Osteoblast (primary cell): ENCODE data around the gene P2RY6. TPM values are rescaled to one million over a fixed set of nuclear protein-coding genes. Genes with fewer than 3 reads are reported as not detected.
"Not testable (repeated sequence)": the region's sequence is repeated elsewhere in the genome, so short reads cannot be mapped to it uniquely, and the experiment has no call there.

Experiments
- DNase-seq: peaks from one replicate; pipeline ENCODE4 v3.0.0; 2011; ENCODE audit warnings: low spot score, mixed read lengths; ENCODE audit not compliant: insufficient read length; ENCODE audit errors: missing footprints
- H2AFZ ChIP-seq: 2 replicates; pipeline ENCODE4 v1.6.0; 2011; ENCODE audit warnings: mild to moderate bottlenecking, low read length
- H3K27ac ChIP-seq: 2 replicates; pipeline ENCODE4 v1.5.1; 2011; ENCODE audit warnings: mild to moderate bottlenecking, low read depth, low read length, moderate library complexity
- H3K27me3 ChIP-seq: 2 replicates; pipeline ENCODE4 v1.6.0; 2012; ENCODE audit warnings: mild to moderate bottlenecking, control low read depth, inconsistent platforms, low read length, moderate library complexity; ENCODE audit not compliant: insufficient read depth
- H3K36me3 ChIP-seq: 2 replicates; pipeline ENCODE4 v1.5.1; 2011; ENCODE audit warnings: mild to moderate bottlenecking, low read length, control low read depth, moderate library complexity; ENCODE audit not compliant: insufficient read depth
- H3K4me1 ChIP-seq: 2 replicates; pipeline ENCODE4 v1.5.1; 2011; ENCODE audit warnings: mild to moderate bottlenecking, low read length, control low read depth, moderate library complexity; ENCODE audit not compliant: insufficient read depth
- H3K4me2 ChIP-seq: 2 replicates; pipeline ENCODE4 v1.6.0; 2011; ENCODE audit warnings: mild to moderate bottlenecking, low read length; ENCODE audit not compliant: insufficient read depth
- H3K4me3 ChIP-seq: fragments of 200-600 bp; sonication (generic); 3 replicates; pipeline ENCODE4 v1.5.1; 2012; ENCODE audit warnings: mild to moderate bottlenecking, low read length, inconsistent platforms; ENCODE audit not compliant: insufficient read depth
- H3K79me2 ChIP-seq: 2 replicates; pipeline ENCODE4 v1.6.0; 2012; ENCODE audit warnings: mild to moderate bottlenecking, low read length, control low read depth, inconsistent platforms; ENCODE audit not compliant: insufficient read depth
- H3K9me3 ChIP-seq: 2 replicates; pipeline ENCODE4 v1.5.1; 2011; ENCODE audit warnings: low read depth, low read length, control low read depth
- H4K20me1 ChIP-seq: 2 replicates; pipeline ENCODE4 v1.6.0; 2012; ENCODE audit warnings: mild to moderate bottlenecking, low read length, control low read depth; ENCODE audit not compliant: insufficient read depth
- total RNA-seq: library from RNA; depleted of rRNA; stranded (reverse); fragments of >200 nt; gene quantifications from 2 replicates; pipeline ENCODE4 v1.2.3, GENCODE V29; 2012
- TF ChIP-seq, protein P1 (sequence below): IDR thresholded peaks from 2 replicates; pipeline ENCODE4 v1.5.1; 2011; ENCODE audit warnings: mild to moderate bottlenecking, low read depth, low read length, moderate library complexity; ENCODE audit errors: extremely low read depth

P2RY6 gene
- total RNA-seq, 1 donor = 0.72 TPM

DNA sequence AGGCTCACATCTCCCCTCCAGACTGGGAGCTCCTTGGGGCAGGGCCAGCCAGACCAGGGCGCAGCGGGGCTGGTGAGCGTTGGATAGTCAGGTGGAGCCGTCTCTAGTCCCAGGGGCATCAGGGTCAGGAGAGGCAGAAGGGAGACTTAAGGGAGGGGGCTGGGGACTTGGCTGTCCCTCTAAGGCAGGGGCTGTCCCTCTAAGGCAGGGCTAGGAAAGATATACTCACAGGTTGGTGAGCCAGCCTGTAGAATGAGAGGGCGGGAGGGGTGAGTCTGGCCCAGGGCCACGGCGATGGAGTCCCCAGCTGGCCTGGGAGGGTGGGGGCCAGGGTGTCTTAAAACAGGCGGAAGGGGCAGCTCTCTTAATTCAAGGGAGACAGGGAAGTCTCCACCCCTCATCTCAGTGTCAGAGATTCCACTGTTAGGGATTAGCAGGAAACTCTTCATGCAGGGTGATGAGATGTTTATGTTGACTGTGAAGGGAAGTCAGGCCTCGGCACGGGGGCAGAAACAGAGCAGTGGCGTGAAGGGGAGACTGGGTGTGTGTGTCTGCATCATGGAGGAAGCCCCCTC lies 42.7 kb upstream of the P2RY6 start:
- DNase-seq = no peak
- no peaks in the 10 kb centered on the region for H3K9me3 ChIP-seq
- no peak overlapping the region for H3K4me3 ChIP-seq
- H3K27me3 ChIP-seq = no peaks in the 10 kb centered on the region
- no peak overlapping the region for H3K27ac ChIP-seq
- H3K36me3 ChIP-seq = no peaks in the 10 kb centered on the region
- H3K4me1 ChIP-seq = no peaks in the 10 kb centered on the region
- H3K79me2 ChIP-seq = no peaks in the 10 kb centered on the region
- TF ChIP-seq, protein P1, sequence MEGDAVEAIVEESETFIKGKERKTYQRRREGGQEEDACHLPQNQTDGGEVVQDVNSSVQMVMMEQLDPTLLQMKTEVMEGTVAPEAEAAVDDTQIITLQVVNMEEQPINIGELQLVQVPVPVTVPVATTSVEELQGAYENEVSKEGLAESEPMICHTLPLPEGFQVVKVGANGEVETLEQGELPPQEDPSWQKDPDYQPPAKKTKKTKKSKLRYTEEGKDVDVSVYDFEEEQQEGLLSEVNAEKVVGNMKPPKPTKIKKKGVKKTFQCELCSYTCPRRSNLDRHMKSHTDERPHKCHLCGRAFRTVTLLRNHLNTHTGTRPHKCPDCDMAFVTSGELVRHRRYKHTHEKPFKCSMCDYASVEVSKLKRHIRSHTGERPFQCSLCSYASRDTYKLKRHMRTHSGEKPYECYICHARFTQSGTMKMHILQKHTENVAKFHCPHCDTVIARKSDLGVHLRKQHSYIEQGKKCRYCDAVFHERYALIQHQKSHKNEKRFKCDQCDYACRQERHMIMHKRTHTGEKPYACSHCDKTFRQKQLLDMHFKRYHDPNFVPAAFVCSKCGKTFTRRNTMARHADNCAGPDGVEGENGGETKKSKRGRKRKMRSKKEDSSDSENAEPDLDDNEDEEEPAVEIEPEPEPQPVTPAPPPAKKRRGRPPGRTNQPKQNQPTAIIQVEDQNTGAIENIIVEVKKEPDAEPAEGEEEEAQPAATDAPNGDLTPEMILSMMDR = no peak
- no peak overlapping the region for H3K4me2 ChIP-seq
- H4K20me1 ChIP-seq = no peaks in the 10 kb centered on the region
- no peak overlapping the region for H2AFZ ChIP-seq

DNA sequence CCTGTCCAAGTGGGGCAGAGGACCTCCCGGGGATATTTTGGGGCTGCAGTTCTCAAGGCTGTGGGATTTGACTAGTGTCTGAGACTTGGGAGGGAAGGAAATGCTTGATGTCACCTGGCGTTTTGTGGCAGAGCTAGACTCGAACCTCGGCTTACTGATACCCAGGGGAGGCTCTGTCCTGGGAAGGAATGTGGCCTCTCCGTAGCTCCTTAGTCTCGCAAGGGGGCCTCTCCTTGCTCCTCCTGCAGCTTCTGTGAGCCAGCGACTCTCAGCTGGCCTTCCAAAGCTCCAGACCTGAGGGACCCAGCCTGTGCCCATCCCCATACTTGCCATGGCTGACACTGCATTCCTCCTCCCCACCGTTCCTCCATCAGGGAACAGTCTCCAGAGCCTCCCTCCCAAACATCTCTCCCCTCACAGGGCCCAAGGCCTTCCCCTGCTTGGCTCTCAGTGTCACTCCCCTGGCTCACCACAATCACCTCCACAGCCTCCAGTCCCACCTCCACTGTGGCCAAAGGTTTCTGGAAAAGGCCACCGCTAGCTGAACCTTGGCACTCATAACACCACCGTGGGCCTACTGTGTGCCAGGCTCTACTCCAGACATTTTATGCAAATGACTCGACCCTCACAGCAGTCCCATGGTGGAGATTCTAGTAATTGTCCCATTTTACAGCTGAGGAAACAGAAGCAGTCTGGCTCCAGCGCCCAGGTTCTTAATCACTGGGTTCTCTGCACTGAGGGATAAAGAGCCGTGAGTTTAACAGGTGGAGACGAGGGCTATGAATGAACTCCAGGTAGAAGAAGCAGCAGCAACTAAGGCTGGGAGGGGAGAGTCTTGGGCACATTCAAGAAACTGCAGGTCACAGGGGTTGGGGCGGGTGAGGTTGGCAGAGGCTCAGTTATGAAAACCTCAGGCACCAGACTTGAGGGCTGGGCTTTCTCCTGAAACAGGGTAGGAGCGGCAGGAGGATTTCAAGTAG lies 42.0 kb upstream of the P2RY6 start:
- H3K36me3 ChIP-seq = no peaks in the 10 kb centered on the region
- no peaks in the 10 kb centered on the region for H4K20me1 ChIP-seq
- H3K4me2 ChIP-seq = no peak overlapping the region
- no peaks in the 10 kb centered on the region for H3K27me3 ChIP-seq
- no peak overlapping the region for H2AFZ ChIP-seq
- no peaks in the 10 kb centered on the region for H3K9me3 ChIP-seq
- TF ChIP-seq, protein P1 = no peak
- H3K27ac ChIP-seq = no peak overlapping the region
- DNase-seq = peak; percentile 66
- no peaks in the 10 kb centered on the region for H3K79me2 ChIP-seq
- no peak overlapping the region for H3K4me3 ChIP-seq
- H3K4me1 ChIP-seq = no peaks in the 10 kb centered on the region

DNA sequence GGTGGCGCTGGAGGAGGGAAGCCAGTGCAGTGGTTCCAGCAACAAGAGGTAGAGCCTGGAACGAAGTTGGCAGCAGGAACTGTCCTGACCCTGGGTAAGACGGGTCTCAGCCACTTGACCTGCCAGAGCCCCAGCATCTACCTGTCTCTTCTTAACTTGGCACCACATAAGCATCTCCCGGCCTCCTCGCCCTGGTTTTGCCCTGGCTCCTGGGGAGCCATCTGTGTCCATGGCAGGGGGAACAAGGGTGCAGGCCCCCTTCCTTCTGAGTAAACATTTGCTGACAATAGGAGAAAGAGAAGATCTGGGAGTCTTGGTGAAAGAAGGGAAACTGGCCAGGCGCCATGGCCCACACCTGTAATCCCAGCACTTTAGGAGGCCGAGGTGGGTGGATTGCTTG lies 41.2 kb upstream of the P2RY6 start:
- H3K27me3 ChIP-seq = no peaks in the 10 kb centered on the region
- no peaks in the 10 kb centered on the region for H4K20me1 ChIP-seq
- no peak overlapping the region for H3K27ac ChIP-seq
- H2AFZ ChIP-seq = no peak overlapping the region
- no peaks in the 10 kb centered on the region for H3K36me3 ChIP-seq
- peak; percentile 53 for DNase-seq
- no peaks in the 10 kb centered on the region for H3K4me1 ChIP-seq
- no peak overlapping the region for H3K4me2 ChIP-seq
- H3K79me2 ChIP-seq = no peaks in the 10 kb centered on the region
- H3K9me3 ChIP-seq = no peaks in the 10 kb centered on the region
- H3K4me3 ChIP-seq = no peak overlapping the region
- TF ChIP-seq, protein P1 = no peak

DNA sequence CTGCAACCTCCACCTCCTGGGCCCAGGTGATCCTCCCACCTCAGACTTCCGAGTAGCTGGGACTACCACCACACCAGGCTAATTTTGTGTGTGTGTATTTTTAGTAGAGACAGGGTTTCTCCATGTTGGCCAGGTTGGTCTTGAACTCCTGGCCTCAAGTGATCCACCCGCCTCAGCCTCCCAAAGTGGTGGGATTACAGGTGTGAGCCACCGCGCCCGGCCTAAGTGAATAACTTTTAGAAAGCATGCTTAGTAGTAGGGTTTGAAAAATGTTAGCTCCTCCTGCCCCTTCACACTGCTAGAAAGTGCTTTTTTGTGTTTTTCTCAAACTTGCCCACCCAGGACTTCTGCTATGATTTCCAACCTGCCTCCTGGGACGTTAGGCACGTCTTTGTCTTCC lies 39.7 kb upstream of the P2RY6 start:
- DNase-seq, H3K4me1 ChIP-seq: not testable (repeated sequence)

More for the DNA sequence above, 39.7 kb upstream of the P2RY6 start:
- not testable (repeated sequence) for H3K4me3 ChIP-seq, H3K9me3 ChIP-seq, H4K20me1 ChIP-seq, H3K79me2 ChIP-seq, H3K4me2 ChIP-seq, H2AFZ ChIP-seq, H3K36me3 ChIP-seq, H3K27ac ChIP-seq, H3K27me3 ChIP-seq
